ENCODE measurements around the gene RAP1GAP2. TPM values are rescaled to one million over a fixed set of nuclear protein-coding genes. Genes with fewer than 3 reads are reported as not detected.

Gene RAP1GAP2
- total and polyA plus RNA-seq, 2 of the 8 experiments (the other 6 are each of a cell fraction or from before 2014, with no cell fraction given): 24.0 to 63.8 TPM

DNA sequence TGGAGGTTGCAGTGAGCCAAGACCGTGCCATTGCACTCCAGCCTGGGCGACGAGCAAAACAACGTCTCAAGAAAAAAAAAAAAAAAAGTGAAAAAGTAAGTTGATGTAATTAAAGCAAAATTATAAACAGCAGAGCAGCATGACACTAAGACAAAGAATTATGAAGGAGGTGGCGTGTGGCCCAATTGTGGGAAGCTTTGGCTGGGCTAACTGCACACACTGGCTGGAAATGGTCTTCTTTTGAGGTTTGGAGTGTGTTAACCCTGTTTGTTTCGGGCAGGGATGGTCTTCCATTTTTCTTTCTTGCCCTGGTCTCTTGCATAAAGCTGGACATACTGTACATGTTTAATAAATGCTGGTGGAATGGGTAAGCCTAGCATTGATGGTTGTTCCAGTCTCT is 54.8 kb downstream of the RAP1GAP2 start (continued):
- TF ChIP-seq CEBPB (IDR thresholded peaks at IDR 0.05; ENCODE audit: low read depth, low read length): no peak
- TF ChIP-seq BACH1 (IDR thresholded peaks at IDR 0.05; ENCODE audit: low read length): no peak
- no peak for TF ChIP-seq SIX5 (IDR thresholded peaks at IDR 0.05; ENCODE audit: low read depth, low read length)
- TF ChIP-seq FOSL1 (IDR thresholded peaks at IDR 0.05; ENCODE audit: insufficient read depth, low read depth, low read length): no peak
- no peak for TF ChIP-seq SP1 (IDR thresholded peaks at IDR 0.05; ENCODE audit: low read depth, low read length)
- no peak for TF ChIP-seq CHD1 (IDR thresholded peaks at IDR 0.05; ENCODE audit: low read depth, low read length)
